ENCODE measurements around the gene CRLF2.
"Not testable (repeated sequence)": the region's sequence is repeated elsewhere in the genome, so short reads cannot be mapped to it uniquely, and the experiment has no call there.

Gene CRLF2

GRCh38 chrX:1215123-1215823 lies 2.8 kb upstream of the CRLF2 start:
- Histone ChIP-seq H3K27ac (ENCODE audit: low read depth, low read length) (no peak overlapping the region), H3K4me1 (ENCODE audit: control insufficient read depth in 1 of 2, insufficient read depth in 2 of 2, low read length in 2 of 2) (no peaks in the 10 kb centered on the region), H3K36me3 (ENCODE audit: control insufficient read depth in 1 of 2, insufficient read depth in 2 of 2, low read length in 2 of 2) (no peaks in the 10 kb centered on the region), H3K9me3 (ENCODE audit: control insufficient read depth in 1 of 2, low read length in 2 of 2) (peaks cover 0 to 2% of the 10 kb centered on the region in 2 donors), H3K9ac (ENCODE audit: low read depth in 1 of 2, low read length in 2 of 2) (no peak overlapping the region), H3K4me3 (ENCODE audit: low read depth in 1 of 2, low read length in 2 of 2) (no peak overlapping the region), H3K27me3 (ENCODE audit: control insufficient read depth in 1 of 2, insufficient read depth in 2 of 2, low read length in 2 of 2) (no peaks in the 10 kb centered on the region)

- no peak overlapping the region for H3K27ac ChIP-seq (ENCODE audit: low read depth, low read length)
- no peaks in the 10 kb centered on the region for H3K4me1 ChIP-seq (ENCODE audit: control insufficient read depth in 1 of 2, insufficient read depth in 2 of 2, low read length in 2 of 2)
- no peaks in the 10 kb centered on the region for H3K9me3 ChIP-seq (ENCODE audit: control insufficient read depth in 1 of 2, low read length in 2 of 2)
- H3K4me3 ChIP-seq (ENCODE audit: low read depth in 1 of 2, low read length in 2 of 2): no peak overlapping the region
- no peak overlapping the region for H3K9ac ChIP-seq (ENCODE audit: low read depth in 1 of 2, low read length in 2 of 2)
- H3K27me3 ChIP-seq (ENCODE audit: control insufficient read depth in 1 of 2, insufficient read depth in 2 of 2, low read length in 2 of 2): no peaks in the 10 kb centered on the region
- no peaks in the 10 kb centered on the region for H3K36me3 ChIP-seq (ENCODE audit: control insufficient read depth in 1 of 2, insufficient read depth in 2 of 2, low read length in 2 of 2)
These were observed 1.5 kb upstream of the CRLF2 start for GRCh38 chrX:1213971-1214370.

GRCh38 chrX:1210844-1211243 lies 1.6 kb downstream of the CRLF2 start:
- H3K27me3 ChIP-seq (ENCODE audit: control insufficient read depth in 1 of 2, insufficient read depth in 2 of 2, low read length in 2 of 2): no peaks in the 10 kb centered on the region
- H3K4me3 ChIP-seq (ENCODE audit: low read depth in 1 of 2, low read length in 2 of 2): no peak overlapping the region
- H3K4me1 ChIP-seq (ENCODE audit: control insufficient read depth in 1 of 2, insufficient read depth in 2 of 2, low read length in 2 of 2): peaks cover 0 to 7% of the 10 kb centered on the region in 2 donors

GRCh38 chrX:1207496-1208025 lies 4.9 kb downstream of the CRLF2 start:
- Histone ChIP-seq H3K9me3 (ENCODE audit: control insufficient read depth in 1 of 2, low read length in 2 of 2) (no peaks in the 10 kb centered on the region), H3K4me3 (ENCODE audit: low read depth in 1 of 2, low read length in 2 of 2) (no peak overlapping the region), H3K36me3 (ENCODE audit: control insufficient read depth in 1 of 2, insufficient read depth in 2 of 2, low read length in 2 of 2) (no peaks in the 10 kb centered on the region), H3K27me3 (ENCODE audit: control insufficient read depth in 1 of 2, insufficient read depth in 2 of 2, low read length in 2 of 2) (no peaks in the 10 kb centered on the region), H3K9ac (ENCODE audit: low read depth in 1 of 2, low read length in 2 of 2) (no peak overlapping the region), H3K4me1 (ENCODE audit: control insufficient read depth in 1 of 2, insufficient read depth in 2 of 2, low read length in 2 of 2) (peaks cover 7 to 15% of the 10 kb centered on the region in 2 donors), H3K27ac (ENCODE audit: low read depth, low read length) (no peak overlapping the region)

More at GRCh38 chrX:1210844-1211243, 1.6 kb downstream of the CRLF2 start:
- Histone ChIP-seq H3K36me3 (ENCODE audit: control insufficient read depth in 1 of 2, insufficient read depth in 2 of 2, low read length in 2 of 2) (no peaks in the 10 kb centered on the region), H3K27ac (ENCODE audit: low read depth, low read length) (no peak overlapping the region), H3K9me3 (ENCODE audit: control insufficient read depth in 1 of 2, low read length in 2 of 2) (no peaks in the 10 kb centered on the region), H3K9ac (ENCODE audit: low read depth in 1 of 2, low read length in 2 of 2) (no peak overlapping the region)

DNA sequence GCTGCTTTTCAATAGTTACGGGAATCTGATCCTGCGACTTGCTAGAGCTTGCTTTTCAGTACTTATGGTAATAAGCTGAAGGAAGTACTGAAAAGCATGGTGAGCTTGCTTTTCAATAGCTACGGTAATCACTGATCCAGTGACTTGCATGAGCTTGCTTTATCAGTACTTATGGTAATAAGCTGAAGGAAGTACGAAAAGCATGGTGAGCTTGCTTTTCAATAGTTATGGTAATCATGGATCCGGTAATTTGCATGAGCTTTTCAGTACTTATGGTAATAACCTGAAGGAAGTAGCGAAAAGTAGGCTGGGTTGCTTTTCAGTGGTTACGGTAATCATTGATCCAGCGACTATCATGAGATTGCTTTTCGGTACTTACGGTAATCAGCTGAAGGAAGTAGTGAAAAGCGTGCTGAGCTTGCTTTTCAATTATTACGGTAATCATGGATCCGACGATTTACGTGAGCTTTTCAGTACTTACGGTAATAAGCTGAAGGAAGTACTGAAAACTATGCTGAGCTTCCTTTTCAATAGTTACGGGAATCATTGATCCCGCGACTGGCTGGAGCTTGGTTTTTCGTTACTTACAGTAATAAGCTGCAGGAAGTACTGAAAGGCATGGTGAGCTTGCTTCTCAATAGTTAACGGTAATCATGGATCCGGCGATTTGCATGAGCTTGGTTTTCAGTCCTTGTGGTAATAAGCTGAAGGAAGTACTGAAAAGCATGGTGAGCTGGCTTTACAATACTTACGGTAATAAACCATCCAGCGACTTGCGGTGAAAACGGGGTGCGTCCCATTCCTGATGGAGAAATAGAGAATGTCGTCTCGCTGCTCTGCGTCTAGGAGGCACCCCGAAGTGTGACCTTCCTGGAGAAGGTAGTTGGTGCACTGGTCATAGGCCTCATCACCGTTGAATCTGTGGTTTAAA lies 6.5 kb downstream of the CRLF2 start:
- no peak overlapping the region for H3K27ac ChIP-seq (ENCODE audit: low read depth, low read length)

GRCh38 chrX:1202251-1202650 lies 10.2 kb downstream of the CRLF2 start:
- Histone ChIP-seq H3K36me3 (ENCODE audit: control insufficient read depth in 1 of 2, insufficient read depth in 2 of 2, low read length in 2 of 2) (no peaks in the 10 kb centered on the region), H3K9me3 (ENCODE audit: control insufficient read depth in 1 of 2, low read length in 2 of 2) (no peaks in the 10 kb centered on the region), H3K4me1 (ENCODE audit: control insufficient read depth in 1 of 2, insufficient read depth in 2 of 2, low read length in 2 of 2) (peaks cover 7 to 15% of the 10 kb centered on the region in 2 donors), H3K27me3 (ENCODE audit: control insufficient read depth in 1 of 2, insufficient read depth in 2 of 2, low read length in 2 of 2) (no peaks in the 10 kb centered on the region), H3K9ac (ENCODE audit: low read depth in 1 of 2, low read length in 2 of 2) (no peak overlapping the region), H3K4me3 (ENCODE audit: low read depth in 1 of 2, low read length in 2 of 2) (no peak overlapping the region), H3K27ac (ENCODE audit: low read depth, low read length) (no peak overlapping the region)

More for the DNA sequence above, 6.5 kb downstream of the CRLF2 start:
- no peaks in the 10 kb centered on the region for H3K9me3 ChIP-seq (ENCODE audit: control insufficient read depth in 1 of 2, low read length in 2 of 2)
- peaks cover 7 to 15% of the 10 kb centered on the region in 2 donors for H3K4me1 ChIP-seq (ENCODE audit: control insufficient read depth in 1 of 2, insufficient read depth in 2 of 2, low read length in 2 of 2)
- no peaks in the 10 kb centered on the region for H3K27me3 ChIP-seq (ENCODE audit: control insufficient read depth in 1 of 2, insufficient read depth in 2 of 2, low read length in 2 of 2)
- peak overlapping the region; percentile 73 for H3K4me3 ChIP-seq (ENCODE audit: low read depth in 1 of 2, low read length in 2 of 2)
- no peaks in the 10 kb centered on the region for H3K36me3 ChIP-seq (ENCODE audit: control insufficient read depth in 1 of 2, insufficient read depth in 2 of 2, low read length in 2 of 2)
- no peak overlapping the region for H3K9ac ChIP-seq (ENCODE audit: low read depth in 1 of 2, low read length in 2 of 2)

DNA sequence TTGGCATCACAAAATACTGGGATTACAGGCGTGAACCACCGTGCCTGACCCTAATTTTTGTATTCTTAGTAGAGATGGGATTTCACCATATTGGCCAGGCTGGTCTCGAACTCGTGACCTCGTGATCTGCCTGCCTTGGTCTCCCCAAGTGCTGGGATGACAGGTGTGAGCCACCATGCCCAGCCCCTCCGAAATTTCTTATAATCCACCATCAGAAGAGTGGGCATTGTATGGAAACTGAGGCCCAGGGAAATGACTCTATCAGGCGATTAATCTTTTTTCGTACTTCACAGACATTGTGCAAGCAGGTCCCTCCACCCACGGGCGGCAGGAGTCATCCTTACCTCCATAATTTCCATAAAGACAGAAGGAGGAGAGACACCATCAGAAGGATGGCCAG lies 16.0 kb downstream of the CRLF2 start:
- H3K4me1 ChIP-seq (ENCODE audit: control insufficient read depth in 1 of 2, insufficient read depth in 2 of 2, low read length in 2 of 2): no peaks in the 10 kb centered on the region

DNA sequence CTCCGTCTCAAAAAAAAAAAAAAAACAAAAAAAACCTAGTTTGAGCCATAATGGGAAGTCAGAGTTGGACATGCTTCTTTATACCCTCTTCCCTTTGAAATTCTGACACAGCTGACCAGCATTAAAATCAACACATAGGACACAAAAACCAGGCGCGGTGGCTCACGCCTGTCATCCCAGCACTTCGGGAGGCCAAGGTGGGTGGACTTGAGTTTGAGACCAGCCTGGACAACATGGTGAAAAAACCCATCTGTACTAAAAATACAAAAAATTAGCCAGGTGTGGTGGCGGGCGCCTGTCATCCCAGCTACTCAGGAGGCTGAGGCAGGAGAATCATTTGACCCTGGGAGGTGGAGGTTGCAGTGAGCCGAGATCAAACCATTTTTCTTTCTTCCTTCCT lies 20.3 kb downstream of the CRLF2 start:
- H3K36me3 ChIP-seq (ENCODE audit: control insufficient read depth in 1 of 2, insufficient read depth in 2 of 2, low read length in 2 of 2); H3K27me3 ChIP-seq (ENCODE audit: control insufficient read depth in 1 of 2, insufficient read depth in 2 of 2, low read length in 2 of 2); H3K9ac ChIP-seq (ENCODE audit: low read depth in 1 of 2, low read length in 2 of 2); H3K27ac ChIP-seq (ENCODE audit: low read depth, low read length); H3K4me1 ChIP-seq (ENCODE audit: control insufficient read depth in 1 of 2, insufficient read depth in 2 of 2, low read length in 2 of 2); H3K9me3 ChIP-seq (ENCODE audit: control insufficient read depth in 1 of 2, low read length in 2 of 2); H3K4me3 ChIP-seq (ENCODE audit: low read depth in 1 of 2, low read length in 2 of 2): not testable (repeated sequence)

More for the DNA sequence above, 16.0 kb downstream of the CRLF2 start:
- H3K9ac ChIP-seq (ENCODE audit: low read depth in 1 of 2, low read length in 2 of 2): no peak overlapping the region
- H3K27ac ChIP-seq (ENCODE audit: low read depth, low read length): no peak overlapping the region
- no peaks in the 10 kb centered on the region for H3K36me3 ChIP-seq (ENCODE audit: control insufficient read depth in 1 of 2, insufficient read depth in 2 of 2, low read length in 2 of 2)
- H3K4me3 ChIP-seq (ENCODE audit: low read depth in 1 of 2, low read length in 2 of 2): no peak overlapping the region
- no peaks in the 10 kb centered on the region for H3K27me3 ChIP-seq (ENCODE audit: control insufficient read depth in 1 of 2, insufficient read depth in 2 of 2, low read length in 2 of 2)
- H3K9me3 ChIP-seq (ENCODE audit: control insufficient read depth in 1 of 2, low read length in 2 of 2): no peaks in the 10 kb centered on the region

DNA sequence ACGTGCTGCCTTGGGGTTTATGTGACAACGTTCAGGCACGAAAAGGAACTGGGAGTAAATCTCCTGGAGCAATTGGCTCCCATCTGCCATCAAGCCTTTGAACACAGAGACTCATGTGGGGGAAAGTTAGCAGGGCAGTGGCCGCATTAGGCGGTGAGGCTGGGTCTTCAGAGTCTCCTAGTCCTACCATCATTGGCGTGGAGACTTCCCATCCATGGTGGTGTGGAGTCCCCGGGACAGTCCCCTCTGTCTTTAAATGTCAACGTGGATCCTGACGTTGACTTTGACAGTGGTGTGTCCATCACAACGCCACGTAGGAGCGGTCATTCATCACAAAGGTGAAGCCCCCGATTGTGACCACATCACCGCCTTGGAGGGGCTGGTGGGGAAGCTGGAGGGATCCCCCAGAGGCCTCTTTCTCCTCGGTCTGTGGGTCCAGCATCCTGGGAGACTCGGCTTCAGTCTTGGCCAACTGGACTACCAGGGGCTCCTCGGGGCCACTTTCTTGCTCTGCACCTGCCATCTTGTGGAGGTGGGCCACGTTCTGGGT lies 21.8 kb downstream of the CRLF2 start:
- no peaks in the 10 kb centered on the region for H3K4me1 ChIP-seq (ENCODE audit: control insufficient read depth in 1 of 2, insufficient read depth in 2 of 2, low read length in 2 of 2)
- no peak overlapping the region for H3K4me3 ChIP-seq (ENCODE audit: low read depth in 1 of 2, low read length in 2 of 2)
- no peak overlapping the region for H3K9ac ChIP-seq (ENCODE audit: low read depth in 1 of 2, low read length in 2 of 2)
- H3K36me3 ChIP-seq (ENCODE audit: control insufficient read depth in 1 of 2, insufficient read depth in 2 of 2, low read length in 2 of 2): no peaks in the 10 kb centered on the region
- H3K27me3 ChIP-seq (ENCODE audit: control insufficient read depth in 1 of 2, insufficient read depth in 2 of 2, low read length in 2 of 2): no peaks in the 10 kb centered on the region
- H3K9me3 ChIP-seq (ENCODE audit: control insufficient read depth in 1 of 2, low read length in 2 of 2): peaks cover 0 to 3% of the 10 kb centered on the region in 2 donors
- H3K27ac ChIP-seq (ENCODE audit: low read depth, low read length): no peak overlapping the region

DNA sequence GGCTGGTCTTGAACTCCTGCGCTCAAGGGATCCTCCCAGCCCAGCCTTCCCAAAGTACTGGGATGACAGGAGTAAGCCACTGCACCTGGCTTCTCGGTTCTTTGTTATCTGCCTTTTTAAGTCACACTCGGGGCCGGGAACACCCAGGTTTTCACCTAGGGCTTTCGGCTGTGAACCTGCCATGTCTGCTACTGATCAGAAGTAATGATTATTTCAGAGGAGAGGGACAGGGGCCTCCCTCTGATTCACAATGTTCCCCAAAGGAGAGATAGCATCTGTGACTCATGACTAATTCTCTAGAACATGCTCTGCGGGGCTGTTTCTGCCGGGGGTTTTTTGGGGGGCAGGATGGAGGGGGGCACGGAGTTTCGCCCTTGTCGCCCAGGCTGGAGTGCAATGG lies 26.9 kb downstream of the CRLF2 start:
- no peak overlapping the region for H3K27ac ChIP-seq (ENCODE audit: low read depth, low read length)
- no peaks in the 10 kb centered on the region for H3K4me1 ChIP-seq (ENCODE audit: control insufficient read depth in 1 of 2, insufficient read depth in 2 of 2, low read length in 2 of 2)
- H3K9me3 ChIP-seq (ENCODE audit: control insufficient read depth in 1 of 2, low read length in 2 of 2): peaks cover 0 to 1% of the 10 kb centered on the region in 2 donors
- no peak overlapping the region for H3K9ac ChIP-seq (ENCODE audit: low read depth in 1 of 2, low read length in 2 of 2)
- H3K27me3 ChIP-seq (ENCODE audit: control insufficient read depth in 1 of 2, insufficient read depth in 2 of 2, low read length in 2 of 2): no peaks in the 10 kb centered on the region
- H3K36me3 ChIP-seq (ENCODE audit: control insufficient read depth in 1 of 2, insufficient read depth in 2 of 2, low read length in 2 of 2): no peaks in the 10 kb centered on the region
- no peak overlapping the region for H3K4me3 ChIP-seq (ENCODE audit: low read depth in 1 of 2, low read length in 2 of 2)

Data from duodenal mucosa (tissue), 2 donors.